GM18951 (cell line): Measurements from ENCODE around the gene CACTIN.
"Not testable (repeated sequence)": the region's sequence is repeated elsewhere in the genome, so short reads cannot be mapped to it uniquely, and the experiment has no call there.

ENCODE experiments used
- POLR2A ChIP-seq: IDR thresholded peaks from 4 replicates; pipeline ENCODE4 v1.6.1; 2011; ENCODE audit warnings: mild to moderate bottlenecking; ENCODE audit not compliant: insufficient read length, insufficient read depth; ENCODE audit errors: extremely low read depth
- in situ Hi-C: fragments of 300-500 bp; cut with MboI; formaldehyde crosslinking; loops from one replicate; pipeline ENCODE4 v1.12.0; 2022; ENCODE audit warnings: low sequenced_read_pairs, mixed read lengths, inconsistent platforms; ENCODE audit not compliant: unreplicated experiment

The CACTIN gene

DNA sequence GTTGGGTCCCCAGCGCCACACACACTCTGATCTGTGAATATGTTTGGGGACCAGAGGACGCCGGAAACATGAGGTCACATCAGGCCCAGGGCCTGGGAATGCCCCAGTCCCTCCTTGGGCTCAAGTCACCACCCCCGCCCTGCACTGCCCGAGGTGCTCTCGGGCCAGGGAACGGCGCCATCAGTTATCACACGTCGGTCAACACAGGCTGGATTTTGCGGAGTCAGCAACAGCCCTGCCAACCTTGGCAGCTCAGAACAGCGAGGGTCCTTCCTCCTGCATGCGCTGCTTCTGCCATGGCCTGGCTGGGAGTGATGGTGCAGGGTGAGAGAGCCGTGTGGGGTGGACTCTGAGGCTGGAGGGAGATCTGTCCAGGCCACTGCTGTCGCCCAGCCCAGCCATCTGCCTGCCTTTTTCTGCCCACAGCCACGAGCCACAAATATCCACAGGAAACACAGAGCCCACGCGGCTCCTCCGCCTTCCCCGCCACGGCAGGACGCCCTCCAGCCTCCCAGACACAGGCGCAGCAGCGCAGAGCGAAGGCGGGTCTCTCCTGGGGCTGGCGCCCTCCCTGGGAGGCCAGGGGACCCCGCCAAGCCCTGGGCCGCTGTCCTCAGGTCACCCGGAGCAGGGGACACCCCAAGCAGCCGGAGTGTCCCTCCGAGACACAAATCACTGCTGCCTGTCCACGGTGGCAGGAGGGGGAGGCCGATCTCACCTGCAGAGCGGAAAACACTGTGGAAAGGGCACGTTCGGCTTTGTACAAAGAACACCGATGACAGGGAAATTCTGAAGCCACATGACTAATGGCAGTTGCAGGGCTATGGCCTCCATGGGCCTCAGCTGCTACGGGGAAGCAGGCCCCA, 31.6 kb upstream of the CACTIN start:
- in situ Hi-C loops = no loop called here
- TF ChIP-seq POLR2A = no peak

DNA sequence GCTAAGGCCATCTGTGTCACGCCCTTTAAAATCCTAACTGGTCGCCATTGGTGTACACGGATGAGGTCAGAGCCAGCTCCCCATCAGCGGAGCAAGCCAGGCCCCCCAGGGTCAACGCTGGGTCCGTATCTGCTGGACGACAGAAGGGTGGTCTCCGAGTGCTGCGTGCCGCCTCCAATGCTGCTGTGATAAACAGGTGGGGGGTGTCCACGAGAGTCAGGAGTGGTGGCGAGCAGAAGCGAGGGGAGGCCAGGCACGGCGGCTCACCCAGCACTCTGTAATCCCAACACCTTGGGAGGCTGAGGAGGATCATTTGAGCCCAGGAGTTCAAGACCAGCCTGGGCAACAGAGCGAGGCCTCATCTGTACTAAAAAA, 30.8 kb upstream of the CACTIN start:
- TF ChIP-seq POLR2A = no peak
- in situ Hi-C loops = no loop called here

DNA sequence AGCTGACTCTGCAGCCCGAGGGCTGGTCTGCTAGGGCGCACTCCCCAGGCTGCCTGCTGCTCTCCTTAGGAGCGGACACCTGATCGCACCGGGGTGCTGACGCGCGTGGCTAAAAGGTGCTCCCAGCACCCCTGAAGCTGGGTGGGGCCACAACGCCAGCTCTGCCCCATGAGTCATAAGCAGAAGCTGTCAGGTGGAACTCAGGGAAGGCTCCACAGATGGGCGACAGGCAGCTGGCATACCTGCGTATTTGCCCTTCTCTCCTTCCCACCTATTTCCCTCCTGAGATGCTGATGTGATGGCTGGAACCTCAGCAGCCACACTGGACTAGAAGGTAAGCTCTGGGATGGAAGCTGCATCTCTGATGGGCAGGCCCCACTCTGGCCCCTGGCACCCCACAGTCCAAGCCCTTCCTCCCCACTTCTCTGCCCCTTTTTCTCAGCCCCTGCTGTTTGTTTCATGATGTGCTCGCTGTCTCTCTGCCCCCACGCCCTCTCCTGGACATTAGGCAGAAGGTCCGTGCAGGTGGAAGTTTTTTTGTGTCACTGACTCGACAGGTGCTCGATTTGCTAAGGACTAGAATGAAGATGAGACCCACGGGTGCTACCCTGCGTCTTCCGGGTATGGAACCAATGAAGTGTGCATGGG, 30.3 kb upstream of the CACTIN start:
- in situ Hi-C loops = no loop called here
- TF ChIP-seq POLR2A = no peak

DNA sequence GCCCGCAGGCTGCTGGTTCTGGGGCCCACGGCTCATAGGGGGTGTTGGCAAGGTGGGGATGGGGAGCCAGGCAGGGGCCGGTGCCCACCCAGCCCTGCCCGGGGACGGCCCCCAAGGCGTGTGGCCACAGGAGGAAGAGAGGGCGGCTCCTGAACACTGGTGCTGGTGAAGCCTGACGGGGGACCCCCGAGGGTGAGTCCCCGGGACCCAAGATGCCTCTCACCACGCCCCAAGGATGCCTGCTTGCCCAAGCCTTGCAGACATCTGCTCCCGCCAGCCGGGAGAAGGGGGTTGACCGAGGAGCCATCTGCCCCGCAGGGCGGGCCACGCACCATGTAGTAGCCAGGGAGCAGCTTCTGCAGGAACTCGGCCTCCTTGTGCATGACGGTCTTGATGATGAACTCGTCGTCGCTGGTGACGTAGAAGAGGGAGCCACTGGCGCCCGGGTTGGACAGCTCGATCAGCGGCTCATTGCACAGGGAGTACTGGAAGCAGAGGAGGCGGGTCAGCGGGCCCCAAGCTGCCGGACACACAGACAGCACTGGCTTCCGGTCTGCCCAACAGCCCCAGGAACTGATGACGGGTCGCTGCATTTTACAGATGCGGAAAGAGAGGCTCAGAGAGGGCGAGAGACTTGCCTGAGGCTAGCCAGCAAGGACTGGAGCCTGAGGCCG, 29.6 kb upstream of the CACTIN start:
- TF ChIP-seq POLR2A = no peak
- in situ Hi-C loops = no loop called here

DNA sequence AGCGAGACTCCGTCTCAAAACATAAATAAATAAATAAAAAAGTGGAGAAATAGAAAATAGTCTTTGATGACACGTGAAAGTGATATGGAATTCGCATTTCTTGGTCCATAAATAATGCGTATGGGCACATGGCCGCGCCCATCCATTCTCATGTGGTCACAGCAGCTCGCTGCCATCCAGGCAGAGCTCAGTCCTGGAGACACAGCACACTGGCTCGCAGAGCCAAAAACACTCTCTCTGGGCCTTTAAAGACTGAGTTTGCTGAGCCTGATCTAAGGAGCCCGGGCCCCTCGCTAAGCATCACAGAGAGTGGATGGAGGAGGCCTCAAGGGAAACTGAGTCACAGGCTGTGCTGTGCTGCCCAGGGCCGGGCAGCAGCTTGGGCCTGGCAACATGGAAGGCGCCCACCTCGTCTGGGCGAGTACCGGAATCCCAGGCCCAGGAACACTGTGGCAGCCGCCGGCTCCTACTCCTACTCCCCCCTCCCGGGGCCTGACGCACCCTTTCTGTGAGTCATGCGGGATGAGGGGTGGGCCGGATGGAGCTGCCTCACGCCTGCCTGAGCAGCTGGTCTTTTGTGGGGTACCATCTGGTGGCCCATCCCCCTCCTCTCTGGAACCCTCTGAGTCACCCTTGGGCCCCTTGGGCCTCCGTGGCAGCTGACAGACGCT, 28.9 kb upstream of the CACTIN start:
- in situ Hi-C loops = no loop called here
- TF ChIP-seq POLR2A = no peak

DNA sequence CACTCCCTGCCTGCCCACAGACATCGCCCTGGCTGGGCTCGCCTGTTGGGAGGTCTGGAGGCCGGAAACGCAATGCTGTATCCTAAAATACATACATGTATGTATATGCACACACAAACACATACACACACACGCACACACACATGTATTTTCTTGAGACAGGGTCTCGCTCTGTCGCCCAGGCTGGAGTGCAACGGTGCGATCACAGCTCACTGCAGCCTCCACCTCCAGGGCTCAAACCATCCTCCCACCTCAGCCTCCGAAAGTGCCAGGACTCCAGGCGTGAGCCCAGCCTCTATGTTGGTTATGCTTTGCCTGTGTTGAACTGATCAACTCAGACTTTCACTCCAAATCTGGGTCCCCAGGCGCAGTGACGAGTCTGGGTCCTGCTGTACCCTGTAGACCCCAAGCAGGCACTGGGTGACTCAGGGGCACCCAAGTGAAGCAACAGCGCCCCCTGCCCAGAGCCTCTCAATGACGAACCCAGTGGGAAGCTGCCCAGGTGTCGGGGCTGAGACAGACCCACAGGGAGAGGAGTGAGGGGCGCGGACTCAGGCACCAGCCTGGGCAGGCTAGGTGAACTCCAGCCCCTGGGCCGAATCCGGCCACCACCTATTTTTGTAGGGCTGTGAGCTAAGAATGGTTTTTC, 27.4 kb upstream of the CACTIN start:
- in situ Hi-C loops = no loop called here
- TF ChIP-seq POLR2A = no peak

DNA sequence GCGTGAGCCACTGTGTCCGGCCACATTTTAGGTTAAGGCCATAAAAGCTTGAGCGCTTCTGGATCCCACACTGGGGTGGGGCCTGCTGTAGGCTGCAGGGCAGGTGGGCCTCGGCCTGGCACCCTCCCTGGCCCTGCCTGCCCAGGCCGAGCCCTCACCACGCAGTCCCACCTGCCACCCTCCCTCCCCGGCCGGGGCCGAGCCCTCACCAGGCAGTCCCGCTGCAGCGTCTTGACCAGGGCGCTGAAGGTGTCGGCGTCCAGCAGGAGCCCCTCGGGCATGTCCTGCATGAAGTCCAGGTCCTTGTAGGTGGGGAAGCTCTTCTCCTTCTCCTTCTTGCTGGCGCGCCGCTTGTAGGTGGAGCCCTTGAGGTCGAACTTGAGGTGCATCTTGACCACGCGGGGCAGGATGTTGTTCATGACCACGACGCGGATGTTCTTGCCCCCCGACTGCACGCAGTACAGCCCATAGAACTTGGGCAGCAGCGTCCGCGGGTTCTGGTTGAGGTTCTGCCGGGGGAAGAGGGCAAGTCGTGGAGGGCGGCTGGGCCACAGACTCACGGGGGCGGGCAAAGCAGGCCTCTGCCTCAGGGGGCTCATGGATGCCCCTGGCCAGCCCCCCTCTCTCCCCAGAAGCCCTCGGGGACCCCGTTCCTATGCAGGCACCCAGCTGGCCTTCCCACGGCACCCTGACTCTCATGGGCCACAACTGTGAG, 26.6 kb upstream of the CACTIN start:
- in situ Hi-C loops = no loop called here
- TF ChIP-seq POLR2A = no peak

DNA sequence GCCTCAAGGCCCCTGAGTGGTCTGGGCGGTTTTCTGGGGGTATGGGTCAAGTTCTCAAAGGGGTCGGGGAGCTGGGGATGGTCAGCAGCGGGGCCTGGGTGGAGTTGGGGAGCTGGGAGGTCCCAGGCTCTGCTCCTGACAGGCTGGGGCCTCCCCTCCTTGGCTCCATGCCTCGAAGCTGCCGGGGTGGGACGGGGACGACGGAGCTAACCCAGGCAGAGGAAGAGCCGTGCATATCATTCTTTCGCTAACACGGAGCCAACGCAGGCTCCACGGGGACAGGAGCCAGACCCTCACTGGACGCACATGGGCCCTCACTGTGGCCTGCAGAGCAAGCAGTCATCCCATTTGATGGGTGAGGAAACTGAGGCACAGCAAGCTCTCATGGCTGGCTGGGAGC, 25.8 kb upstream of the CACTIN start:
- in situ Hi-C loops = no loop called here
- TF ChIP-seq POLR2A = no peak

DNA sequence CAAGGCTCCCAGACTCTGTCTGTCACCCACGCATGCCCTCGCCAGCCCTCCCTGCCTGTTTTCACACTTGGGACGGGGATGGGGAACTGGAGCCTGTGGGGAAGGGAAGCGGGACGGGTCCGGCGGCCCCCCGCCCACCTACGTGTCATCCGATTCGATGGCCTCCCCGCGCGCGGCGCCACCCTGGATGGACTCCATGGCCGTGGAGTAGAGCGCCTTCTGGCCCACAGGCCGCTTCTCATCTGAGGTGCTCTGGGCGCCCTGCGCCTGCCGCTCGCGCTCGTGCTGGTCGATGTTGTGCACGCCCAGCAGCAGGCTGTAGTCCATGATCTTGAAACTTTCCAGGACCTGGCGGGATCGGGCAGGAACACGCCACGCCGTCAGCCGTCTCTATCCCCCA, 25.1 kb upstream of the CACTIN start:
- TF ChIP-seq POLR2A = no peak
- in situ Hi-C loops = no loop called here

DNA sequence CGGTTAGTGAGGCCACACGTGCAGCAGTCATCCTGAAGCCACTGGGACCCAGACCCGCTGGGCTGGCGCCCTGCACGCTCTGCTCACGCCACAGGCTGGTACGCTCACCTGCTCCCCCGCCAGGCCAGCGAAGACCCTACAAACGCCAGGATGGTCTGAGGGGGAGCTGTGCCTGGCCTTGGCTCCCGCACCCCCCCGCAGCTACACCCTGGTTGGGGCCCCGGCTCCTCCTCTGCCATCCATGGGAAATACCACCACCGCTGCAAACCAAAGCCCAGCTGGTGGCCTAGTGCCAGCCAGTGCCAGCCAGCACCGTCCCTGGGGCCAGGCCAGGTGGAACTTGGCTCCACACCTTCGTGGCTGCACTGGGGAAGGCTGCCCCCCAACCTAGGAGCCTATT, 23.3 kb upstream of the CACTIN start:
- TF ChIP-seq POLR2A = no peak
- in situ Hi-C loops = no loop called here

DNA sequence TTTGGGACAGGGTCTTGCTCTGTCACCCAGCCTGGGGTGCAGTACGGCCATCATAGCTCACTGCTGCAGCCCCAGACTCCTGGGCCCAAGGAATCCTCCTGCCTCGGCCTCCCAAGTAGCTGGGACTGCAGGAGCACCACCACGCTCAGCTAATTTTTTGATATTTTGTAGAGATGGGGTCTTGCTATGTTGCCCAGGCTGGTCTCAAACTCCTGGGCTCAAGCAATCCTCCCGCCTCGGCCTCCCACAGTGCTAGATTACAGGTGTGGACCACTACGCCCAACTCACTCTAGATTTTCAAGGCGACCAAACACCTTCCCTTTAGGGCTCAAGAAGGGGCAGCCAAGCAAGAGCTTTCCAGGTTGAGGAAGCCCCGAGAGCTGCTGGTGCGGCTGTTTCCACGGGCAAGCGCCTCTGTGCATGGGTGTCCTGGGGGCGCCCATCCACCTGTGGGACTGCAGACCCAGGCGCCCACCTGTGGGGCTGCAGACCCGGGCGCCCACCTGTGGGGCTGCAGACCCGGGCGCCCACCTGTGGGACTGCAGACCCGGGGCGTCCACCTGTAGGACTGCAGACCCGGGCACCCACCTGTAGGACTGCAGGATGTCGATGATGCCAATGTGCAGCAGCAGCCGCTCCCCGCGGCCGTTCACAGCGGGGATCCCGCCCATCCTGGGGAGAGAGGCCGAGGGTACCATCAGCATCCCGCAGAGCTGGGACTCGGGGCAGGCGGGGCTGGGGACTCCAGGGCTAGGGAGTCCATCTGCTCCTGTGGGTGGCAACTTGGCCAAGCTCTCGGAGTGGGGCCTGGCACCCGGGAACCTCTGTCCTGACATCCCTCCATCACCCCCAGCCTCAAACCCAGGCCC, 21.7 kb upstream of the CACTIN start:
- in situ Hi-C loops = no loop called here
- TF ChIP-seq POLR2A = no peak

DNA sequence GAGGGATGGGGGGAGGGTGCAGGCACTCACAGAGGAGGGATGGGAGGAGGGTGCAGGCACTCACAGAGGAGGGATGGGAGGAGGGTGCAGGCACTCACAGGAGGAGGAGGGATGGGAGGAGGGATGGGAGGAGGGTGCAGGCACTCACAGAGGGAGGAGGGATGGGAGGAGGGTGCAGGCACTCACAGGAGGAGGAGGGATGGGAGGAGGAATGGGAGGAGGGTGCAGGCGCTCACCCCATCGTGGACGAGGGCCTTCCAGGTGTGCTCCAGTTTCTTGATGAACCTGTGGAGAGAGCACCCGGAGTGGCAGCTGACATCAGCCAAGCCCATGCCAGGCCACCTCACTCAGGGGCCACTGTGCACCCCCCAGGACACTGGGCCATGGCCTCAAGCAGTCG, 20.5 kb upstream of the CACTIN start:
- in situ Hi-C loops = not testable (repeated sequence)
